ENCODE data around the gene PTGES3. TPM values are rescaled to one million over a fixed set of nuclear protein-coding genes. Genes with fewer than 3 reads are reported as not detected.

Gene PTGES3
- total RNA-seq, 1 donor from 2014 or later = 155 TPM

DNA sequence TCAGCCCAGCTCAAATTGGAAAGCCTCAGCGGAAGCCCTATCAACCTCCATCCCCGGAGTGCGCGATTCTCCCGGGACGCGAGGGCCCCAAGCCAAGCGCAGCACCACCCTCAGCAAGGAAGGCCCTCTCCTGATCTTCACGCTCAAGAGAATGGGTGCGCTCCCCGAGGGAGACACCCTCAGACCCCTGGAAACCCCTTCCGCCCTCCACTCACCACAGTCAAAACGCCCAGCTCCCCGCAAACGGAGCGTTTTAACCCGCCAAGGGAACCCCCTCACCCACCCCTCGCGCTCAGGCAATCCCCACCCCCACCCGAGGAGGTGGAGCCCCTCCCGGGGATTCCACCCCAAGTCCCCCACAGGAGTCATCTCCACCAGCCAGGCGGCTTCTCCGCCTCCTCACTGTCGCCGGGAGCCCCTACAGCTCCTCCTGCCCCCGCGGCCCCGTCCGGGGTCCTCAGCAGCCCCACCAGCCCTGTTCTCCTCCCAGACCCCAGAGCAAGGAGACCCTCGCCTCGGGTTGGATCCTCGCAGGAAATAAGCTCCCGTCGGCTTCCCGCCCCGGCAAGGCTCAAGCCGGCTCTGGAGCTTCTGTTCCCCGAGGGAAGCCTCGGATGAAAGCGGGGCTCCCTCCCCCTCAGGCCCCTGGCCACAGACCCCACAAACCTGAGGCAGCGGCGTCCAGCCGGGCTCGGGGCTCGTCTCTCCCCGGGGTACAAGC lies 58.5 kb downstream of the PTGES3 start:
- H3K4me1 Mint-ChIP-seq = peaks cover 51% of the 10 kb centered on the region
- TF ChIP-seq CTCF (IDR thresholded peaks at IDR 0.05; ENCODE audit: unreplicated experiment) = no peak
- H3K36me3 Mint-ChIP-seq = peaks cover 4% of the 10 kb centered on the region
- H3K9me3 Mint-ChIP-seq = no peaks in the 10 kb centered on the region
- no peaks in the 10 kb centered on the region for H3K27me3 Mint-ChIP-seq (ENCODE audit: low read depth)
- peak in 1 of 2 experiments; percentile 56 for DNase-seq (ENCODE audit: low spot score in 2 of 2, unreplicated experiment in 2 of 2)
- peak overlapping the region; percentile 97 for H3K4me3 Mint-ChIP-seq
- H3K27ac Mint-ChIP-seq = peak overlapping the region; percentile 81

GRCh38 chr12:56628671-56629458 lies 59.2 kb downstream of the PTGES3 start:
- no peaks in the 10 kb centered on the region for H3K9me3 Mint-ChIP-seq
- peak overlapping the region; percentile 97 for H3K4me3 Mint-ChIP-seq
- peaks cover 46% of the 10 kb centered on the region for H3K4me1 Mint-ChIP-seq
- peak; percentile 35 to 49 for DNase-seq (ENCODE audit: low spot score in 2 of 2, unreplicated experiment in 2 of 2)
- H3K36me3 Mint-ChIP-seq = peaks cover 4% of the 10 kb centered on the region
- no peaks in the 10 kb centered on the region for H3K27me3 Mint-ChIP-seq (ENCODE audit: low read depth)
- H3K27ac Mint-ChIP-seq = peak overlapping the region; percentile 81
- no peak for TF ChIP-seq CTCF (IDR thresholded peaks at IDR 0.05; ENCODE audit: unreplicated experiment)

- Mint-ChIP-seq H3K27me3 (ENCODE audit: low read depth) (no peaks in the 10 kb centered on the region), H3K27ac (peak overlapping the region; percentile 34), H3K9me3 (no peaks in the 10 kb centered on the region), H3K36me3 (peaks cover 7% of the 10 kb centered on the region), H3K4me1 (peaks cover 25% of the 10 kb centered on the region), H3K4me3 (no peak overlapping the region)
- no peak for TF ChIP-seq CTCF (IDR thresholded peaks at IDR 0.05; ENCODE audit: unreplicated experiment)
- DNase-seq (ENCODE audit: low spot score in 2 of 2, unreplicated experiment in 2 of 2) = no peak
These were observed 61.4 kb downstream of the PTGES3 start for GRCh38 chr12:56626701-56627100.

GRCh38 chr12:56622535-56622934 lies 65.5 kb downstream of the PTGES3 start:
- Mint-ChIP-seq H3K4me3 (no peak overlapping the region), H3K27ac (peak overlapping the region; percentile 21), H3K27me3 (ENCODE audit: low read depth) (no peaks in the 10 kb centered on the region), H3K9me3 (no peaks in the 10 kb centered on the region), H3K4me1 (no peaks in the 10 kb centered on the region), H3K36me3 (peaks cover 10% of the 10 kb centered on the region)
- no peak for TF ChIP-seq CTCF (IDR thresholded peaks at IDR 0.05; ENCODE audit: unreplicated experiment)
- DNase-seq (ENCODE audit: low spot score in 2 of 2, unreplicated experiment in 2 of 2) = no peak

DNA sequence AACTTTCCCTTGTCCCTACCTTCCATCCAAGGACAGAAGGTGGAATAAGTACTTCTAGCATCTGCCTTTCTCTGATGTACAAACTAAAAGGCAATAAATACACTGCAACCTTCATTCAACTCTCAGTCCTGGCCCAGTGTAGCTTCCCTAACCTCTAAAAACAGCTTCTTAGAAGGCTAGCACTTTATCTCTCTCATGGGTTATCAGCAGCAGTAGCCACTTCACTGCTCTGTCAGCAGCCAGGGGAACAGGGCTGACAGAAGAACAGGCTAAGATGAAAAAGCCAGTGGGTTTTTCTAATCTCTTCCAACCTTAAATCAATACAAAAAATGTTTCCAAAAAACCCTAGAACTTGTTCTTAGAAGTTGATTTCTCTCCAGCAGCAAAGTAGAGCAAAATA lies 71.2 kb downstream of the PTGES3 start:
- Mint-ChIP-seq H3K4me3 (no peak overlapping the region), H3K4me1 (no peaks in the 10 kb centered on the region), H3K27me3 (ENCODE audit: low read depth) (no peaks in the 10 kb centered on the region), H3K27ac (no peak overlapping the region), H3K9me3 (no peaks in the 10 kb centered on the region), H3K36me3 (peaks cover 31% of the 10 kb centered on the region)
- no peak for DNase-seq (ENCODE audit: low spot score in 2 of 2, unreplicated experiment in 2 of 2)
- no peak for TF ChIP-seq CTCF (IDR thresholded peaks at IDR 0.05; ENCODE audit: unreplicated experiment)

Data from mesothelial cell of epicardium (in vitro differentiated cells).